ENCODE measurements around the gene CPA5.

DNA sequence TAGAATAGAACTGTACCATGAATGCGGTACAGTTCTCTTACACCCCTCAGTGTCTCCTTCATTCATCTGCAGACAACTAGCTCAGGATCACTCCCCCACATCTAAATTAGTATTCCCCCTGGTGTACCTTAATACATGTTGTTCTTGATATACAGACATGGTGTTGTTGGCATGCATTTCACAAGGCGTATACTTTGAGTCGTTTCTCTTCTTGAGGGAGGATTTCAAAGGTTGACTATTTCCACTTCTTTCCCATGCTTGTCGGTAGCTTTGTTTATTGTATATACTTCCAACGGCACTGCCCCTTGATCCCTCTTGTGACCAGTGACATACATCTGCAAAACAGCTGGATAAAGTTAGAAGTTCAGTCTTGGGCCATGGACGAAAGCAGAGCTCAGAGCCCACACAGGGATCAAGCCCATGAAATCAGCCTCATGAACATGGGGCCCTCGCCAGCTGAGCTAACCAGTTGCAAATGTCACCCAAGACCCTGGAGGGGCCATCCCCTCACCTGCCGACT is 43.1 kb upstream of the CPA5 start:
- TF ChIP-seq, protein P1, sequence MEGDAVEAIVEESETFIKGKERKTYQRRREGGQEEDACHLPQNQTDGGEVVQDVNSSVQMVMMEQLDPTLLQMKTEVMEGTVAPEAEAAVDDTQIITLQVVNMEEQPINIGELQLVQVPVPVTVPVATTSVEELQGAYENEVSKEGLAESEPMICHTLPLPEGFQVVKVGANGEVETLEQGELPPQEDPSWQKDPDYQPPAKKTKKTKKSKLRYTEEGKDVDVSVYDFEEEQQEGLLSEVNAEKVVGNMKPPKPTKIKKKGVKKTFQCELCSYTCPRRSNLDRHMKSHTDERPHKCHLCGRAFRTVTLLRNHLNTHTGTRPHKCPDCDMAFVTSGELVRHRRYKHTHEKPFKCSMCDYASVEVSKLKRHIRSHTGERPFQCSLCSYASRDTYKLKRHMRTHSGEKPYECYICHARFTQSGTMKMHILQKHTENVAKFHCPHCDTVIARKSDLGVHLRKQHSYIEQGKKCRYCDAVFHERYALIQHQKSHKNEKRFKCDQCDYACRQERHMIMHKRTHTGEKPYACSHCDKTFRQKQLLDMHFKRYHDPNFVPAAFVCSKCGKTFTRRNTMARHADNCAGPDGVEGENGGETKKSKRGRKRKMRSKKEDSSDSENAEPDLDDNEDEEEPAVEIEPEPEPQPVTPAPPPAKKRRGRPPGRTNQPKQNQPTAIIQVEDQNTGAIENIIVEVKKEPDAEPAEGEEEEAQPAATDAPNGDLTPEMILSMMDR (IDR thresholded peaks at IDR 0.05) = no peak
- no peak for TF ChIP-seq POLR2A (IDR thresholded peaks at IDR 0.05)

Data from tibial nerve (tissue), 3 donors.